Fibroblast of skin of left quadriceps (primary cell): ENCODE results near the gene TMTC2.

Experiments used
- DNase-seq, 2 experiments: peaks; one replicate each; pipeline ENCODE4 v3.0.0-alpha.2; 2013; ENCODE audit warnings: low read depth in 2 of 2

The TMTC2 gene

GRCh38 chr12:83010169-83010804, 323.6 kb downstream of the TMTC2 start:
- no peak for DNase-seq

DNA sequence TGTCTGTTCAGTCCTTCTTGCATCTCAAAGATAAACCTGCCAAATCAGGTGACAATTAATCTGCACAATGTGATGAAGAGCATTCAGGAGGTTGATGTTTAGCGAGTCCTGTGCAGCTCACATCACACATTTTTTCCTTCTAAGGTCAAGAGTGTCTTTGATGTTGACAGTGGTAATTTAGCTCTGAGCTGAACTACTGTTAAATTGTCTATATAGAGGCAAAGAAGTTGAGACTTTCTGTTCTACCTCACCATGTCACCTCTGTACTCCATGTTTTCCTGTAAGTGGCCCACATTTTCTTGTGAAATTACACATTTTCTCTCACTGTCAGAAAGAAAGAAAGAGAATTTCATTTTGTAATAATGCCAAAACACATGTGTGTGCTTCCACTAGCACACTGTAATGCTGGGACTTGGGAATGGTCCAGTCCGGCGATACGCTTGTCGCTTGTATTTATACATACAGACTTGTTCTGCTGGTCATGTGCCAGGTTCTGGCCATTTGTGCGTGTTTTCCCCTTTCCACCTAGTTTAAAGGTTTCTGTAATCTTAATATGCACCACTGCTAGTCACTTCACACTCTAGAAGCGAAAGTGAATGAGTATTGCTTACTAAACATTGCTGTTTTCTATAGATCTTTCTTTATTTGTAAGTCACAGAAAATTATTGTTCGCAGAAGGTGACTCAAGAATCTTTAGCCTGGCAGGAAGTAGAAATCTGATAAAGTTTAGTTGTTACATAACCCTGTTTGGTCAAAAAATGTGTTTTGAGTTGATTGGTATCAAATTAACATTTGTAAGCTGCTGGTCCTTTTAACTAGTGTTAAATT, 328.9 kb downstream of the TMTC2 start:
- DNase-seq = no peak

GRCh38 chr12:83016218-83016835, 329.6 kb downstream of the TMTC2 start:
- DNase-seq = peak; percentile 57 to 62

DNA sequence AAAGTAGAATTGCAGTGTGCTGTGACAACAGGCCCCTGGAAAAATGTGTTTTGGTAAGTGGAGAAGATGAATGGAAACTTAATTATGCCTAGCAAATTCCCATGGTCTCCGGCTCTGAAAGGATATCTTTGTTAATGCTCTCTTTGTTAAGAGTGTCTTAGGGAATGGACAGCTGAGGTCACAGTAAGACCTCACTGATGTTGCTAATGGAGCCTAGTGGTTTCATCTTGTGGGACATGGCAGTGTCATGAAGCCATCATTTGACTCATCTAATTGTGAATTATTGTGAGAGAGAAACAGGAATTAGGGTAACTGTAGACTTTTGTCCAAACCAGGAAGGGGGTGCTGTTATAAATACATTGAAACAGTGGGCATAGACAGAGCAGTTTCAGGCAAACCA, 330.3 kb downstream of the TMTC2 start:
- no peak for DNase-seq

GRCh38 chr12:83018088-83018487, 331.4 kb downstream of the TMTC2 start:
- peak; percentile 40 to 46 for DNase-seq

- DNase-seq = no peak
These were observed 340.5 kb downstream of the TMTC2 start for GRCh38 chr12:83027021-83027723.

DNA sequence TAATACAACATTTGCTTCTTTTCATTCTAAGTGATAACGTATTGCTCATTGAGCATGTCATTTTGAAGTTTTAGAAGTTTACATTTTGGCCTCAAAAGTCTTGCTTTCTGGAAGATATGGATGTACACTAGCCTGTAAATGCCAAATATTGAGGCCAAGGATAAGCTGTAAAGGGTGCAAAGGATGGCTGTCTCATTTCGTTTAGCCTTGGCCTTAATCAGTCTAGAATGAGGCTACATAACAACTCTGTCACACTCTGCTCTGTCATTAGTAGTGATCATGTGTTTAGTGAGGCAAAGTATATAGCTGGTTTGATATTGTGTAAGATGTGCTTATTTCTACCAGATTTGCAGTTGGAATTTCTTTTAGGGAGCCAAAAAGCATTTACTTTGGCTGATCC, 344.5 kb downstream of the TMTC2 start:
- DNase-seq = no peak

DNA sequence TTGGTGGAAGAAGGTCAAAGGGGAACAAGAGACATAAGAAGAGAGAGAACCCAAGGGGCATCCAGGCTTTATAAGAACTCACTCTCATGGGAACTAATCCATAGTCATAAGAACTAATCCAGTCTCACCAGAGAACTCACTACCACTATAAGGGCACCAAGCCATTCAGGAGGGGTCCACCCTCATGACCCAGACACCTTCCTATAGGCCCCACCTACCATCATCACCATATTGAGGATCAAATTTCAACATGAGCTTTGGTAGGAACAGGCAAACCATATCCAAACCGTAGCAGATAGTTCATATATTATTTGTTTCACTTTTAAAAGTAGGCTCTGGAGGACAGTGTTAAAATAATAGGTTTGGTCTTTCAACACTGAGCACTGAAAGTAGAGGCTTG, 350.1 kb downstream of the TMTC2 start:
- no peak for DNase-seq

- DNase-seq = no peak
These were observed 352.7 kb downstream of the TMTC2 start for GRCh38 chr12:83039413-83039812.

DNA sequence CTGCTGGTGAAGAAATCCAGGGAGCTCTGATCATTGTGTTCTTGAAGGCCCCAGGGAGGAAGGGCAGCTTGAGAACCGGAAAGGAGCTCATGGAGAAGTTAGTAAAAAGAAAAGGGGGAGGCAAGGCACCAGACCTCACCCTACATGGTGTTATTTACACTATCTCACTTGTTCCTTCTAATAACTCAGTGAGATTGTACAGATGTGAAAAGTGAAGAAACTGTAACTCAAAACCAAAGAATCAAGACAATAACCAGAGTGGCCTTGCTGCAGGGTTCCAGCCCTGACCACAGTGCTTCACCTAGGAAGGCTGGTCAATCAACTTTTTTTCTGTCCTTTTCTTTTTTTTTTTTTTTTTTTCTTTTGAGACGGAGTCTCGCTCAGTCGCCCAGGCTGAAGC, 353.6 kb downstream of the TMTC2 start:
- DNase-seq = no peak

DNA sequence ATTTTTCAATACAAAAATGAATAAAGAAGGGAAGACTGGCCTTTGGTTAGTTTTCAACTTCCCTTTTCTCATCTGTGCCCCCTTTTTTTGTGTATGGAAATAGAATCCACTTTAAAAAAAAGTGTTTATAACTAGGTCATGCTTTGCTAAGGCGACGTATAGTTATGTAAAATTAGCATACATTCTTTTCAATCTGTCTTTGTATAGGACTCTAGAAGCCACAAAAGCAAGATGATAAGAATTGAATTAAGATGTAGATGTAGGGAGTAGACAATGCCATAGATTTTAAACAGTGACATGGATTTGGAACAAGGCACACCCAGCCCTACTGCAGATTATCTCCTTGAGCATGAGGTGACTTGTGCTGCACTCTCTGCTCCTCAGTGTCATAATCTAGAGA, 354.3 kb downstream of the TMTC2 start:
- DNase-seq = no peak

DNA sequence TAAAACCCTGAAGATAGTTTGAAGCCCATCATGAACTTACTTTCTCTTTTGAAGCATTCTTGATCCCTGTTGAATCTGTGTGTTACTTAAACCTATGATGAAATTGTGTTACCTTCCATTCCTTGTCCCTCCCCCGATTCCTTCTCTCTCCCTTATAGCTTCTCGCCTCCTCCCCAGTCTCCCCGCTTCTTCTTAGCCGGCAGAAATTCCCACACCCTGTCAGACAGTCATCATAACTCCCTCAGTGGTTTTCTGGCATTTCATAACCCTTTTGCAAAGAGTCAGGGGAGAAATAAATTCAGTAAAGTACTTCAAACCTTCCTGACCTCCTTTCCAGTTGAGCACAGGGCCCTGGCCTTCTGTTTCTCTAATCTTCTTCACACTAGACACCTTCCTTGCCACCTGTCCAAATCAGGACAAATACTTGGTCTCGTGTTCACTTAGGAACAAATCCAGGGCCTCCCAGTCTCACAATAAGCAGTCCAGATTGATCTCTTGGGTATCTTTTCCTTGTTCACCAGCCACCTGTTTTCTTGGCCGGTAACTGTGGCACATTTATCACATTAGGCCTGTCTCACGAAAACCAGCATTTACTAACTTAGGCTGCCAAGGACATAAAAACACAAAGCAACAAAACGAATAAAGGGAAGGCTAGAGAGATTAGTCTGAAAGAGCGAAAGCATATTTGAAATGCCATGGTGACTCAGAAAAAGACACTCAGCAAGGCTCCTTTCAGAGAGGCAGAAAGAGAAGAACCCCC, 355.9 kb downstream of the TMTC2 start:
- no peak for DNase-seq

DNA sequence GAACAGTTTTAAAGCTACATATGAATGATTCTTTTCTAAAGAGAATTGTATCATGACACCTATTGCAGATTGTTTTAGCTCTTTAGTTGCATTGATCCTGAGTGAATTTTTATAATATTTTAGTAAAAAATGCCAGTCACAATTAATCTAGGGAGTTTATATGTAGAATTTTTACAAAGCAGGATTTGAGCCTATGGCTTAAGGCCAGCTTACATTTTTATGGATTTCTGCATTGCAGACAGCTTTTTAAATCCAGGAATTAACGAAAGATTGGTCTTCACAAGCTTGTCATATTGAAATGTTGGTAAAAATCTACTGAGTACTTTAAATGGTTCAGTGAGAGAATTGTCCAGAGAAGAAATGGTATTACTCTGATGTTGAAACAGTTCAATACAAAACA, 358.0 kb downstream of the TMTC2 start:
- no peak for DNase-seq

DNA sequence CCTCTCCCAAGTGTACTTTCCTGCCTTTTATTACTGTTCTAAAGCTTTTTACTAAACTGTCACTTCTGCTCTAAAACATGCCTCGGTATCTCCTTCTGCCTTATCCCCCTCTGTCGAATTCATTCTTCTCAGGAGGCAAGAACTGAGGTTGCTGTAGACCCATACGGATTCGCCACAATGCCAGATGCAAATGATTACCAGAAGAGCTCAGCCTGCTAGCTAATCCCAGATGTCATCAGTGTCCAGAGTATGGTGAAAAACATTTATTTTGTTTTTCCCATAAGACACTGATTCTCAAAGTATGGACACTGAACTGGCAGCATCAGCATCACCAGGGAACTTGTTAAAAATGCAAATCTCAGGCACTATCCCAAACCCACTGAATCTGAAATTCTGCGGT, 359.3 kb downstream of the TMTC2 start:
- DNase-seq = peak; percentile 29 to 36

DNA sequence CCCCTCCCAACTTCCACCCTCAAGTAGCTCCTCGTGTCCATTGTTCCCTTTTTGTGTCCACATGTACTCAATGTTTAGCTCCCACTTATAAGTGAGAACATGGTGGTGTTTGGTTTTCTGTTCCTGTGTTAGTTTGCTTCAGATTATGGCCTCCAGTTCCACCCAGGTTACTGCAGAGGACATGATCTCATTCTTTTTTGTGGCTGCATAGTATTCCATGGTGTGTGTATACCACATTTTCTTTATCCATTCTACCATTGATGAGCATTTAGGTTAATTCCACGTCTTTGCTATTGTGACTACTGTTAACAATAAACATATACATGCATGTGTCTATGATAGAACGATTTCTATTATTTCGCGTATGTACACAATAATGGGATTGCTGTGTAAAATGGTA, 362.6 kb downstream of the TMTC2 start:
- DNase-seq = no peak

GRCh38 chr12:83052890-83053541, 366.3 kb downstream of the TMTC2 start:
- DNase-seq = no peak

GRCh38 chr12:83057436-83057835, 370.7 kb downstream of the TMTC2 start:
- no peak for DNase-seq

DNA sequence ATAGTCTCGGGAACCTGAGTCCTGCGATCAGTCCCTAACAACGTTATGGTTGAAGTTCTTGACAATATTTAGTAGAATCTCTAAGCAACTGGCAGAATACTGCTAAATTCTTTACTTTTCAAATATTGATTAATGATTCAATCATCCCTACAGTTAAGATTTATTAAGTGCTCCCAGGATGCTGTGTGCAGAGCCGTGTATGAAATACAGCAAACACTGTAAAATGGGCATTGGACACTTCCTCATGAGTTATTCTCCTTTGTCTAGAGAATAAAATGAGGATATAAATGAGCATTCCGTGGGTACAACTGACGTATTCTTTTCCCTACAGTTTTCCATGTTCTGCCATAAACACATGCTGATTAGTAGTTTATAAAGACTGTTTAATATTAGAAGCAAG, 372.4 kb downstream of the TMTC2 start:
- no peak for DNase-seq

- DNase-seq = no peak
These were observed 378.9 kb downstream of the TMTC2 start for GRCh38 chr12:83065562-83065961.

- DNase-seq = no peak
These were observed 381.3 kb downstream of the TMTC2 start for GRCh38 chr12:83067981-83068380.

DNA sequence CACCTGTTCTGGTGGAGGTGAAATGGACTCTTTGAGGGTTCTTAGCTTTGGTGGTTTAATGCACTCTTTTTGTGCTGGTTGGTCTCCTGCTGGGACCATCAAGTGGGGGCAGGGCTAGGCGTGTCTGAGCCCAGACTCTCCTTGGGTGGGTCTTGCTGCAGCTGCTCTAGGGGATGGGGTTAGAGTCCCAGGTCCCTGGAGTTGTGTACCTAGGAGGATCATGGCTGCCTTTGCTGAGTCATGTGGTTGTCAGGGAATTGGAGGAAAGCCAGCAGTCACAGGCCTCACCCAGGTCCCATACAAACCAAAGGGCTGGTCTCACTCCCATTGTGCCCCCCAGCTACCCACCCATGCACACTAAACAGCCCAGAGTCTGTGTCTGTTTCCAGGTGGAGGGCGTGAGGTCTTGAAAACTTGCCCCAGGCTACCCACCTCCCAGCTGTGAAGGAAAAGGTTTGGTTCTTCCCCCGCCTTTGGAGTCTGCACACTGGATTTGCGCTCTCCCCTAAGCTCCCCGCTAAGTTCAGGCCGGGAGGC, 387.7 kb downstream of the TMTC2 start:
- DNase-seq = no peak
